ENCODE measurements around the gene MYH9.
A peak's percentile ranks its signal among the peaks of the same experiment; 100 is the strongest.

Gene MYH9

GRCh38 chr22:36423461-36424404 lies 36.0 kb upstream of the MYH9 start:
- no peaks in the 10 kb centered on the region for H3K79me2 ChIP-seq
- H3K36me3 ChIP-seq (ENCODE audit: control insufficient read depth, insufficient read depth, low read length) = no peaks in the 10 kb centered on the region
- H3K9me3 ChIP-seq (ENCODE audit: control insufficient read depth, low read length) = no peaks in the 10 kb centered on the region
- H3K4me1 ChIP-seq = no peaks in the 10 kb centered on the region
- H3K4me2 ChIP-seq (ENCODE audit: low read length) = no peak overlapping the region
- no peaks in the 10 kb centered on the region for H3K27me3 ChIP-seq (ENCODE audit: control insufficient read depth, insufficient read depth, low read length)
- no peak overlapping the region for H2AFZ ChIP-seq
- no peak overlapping the region for H3K27ac ChIP-seq
- no peak overlapping the region for H3K4me3 ChIP-seq (ENCODE audit: low read depth, low read length)
- no peak overlapping the region for H3K9ac ChIP-seq
- no peak for TF ChIP-seq CTCF (IDR thresholded peaks at IDR 0.05)

GRCh38 chr22:36422287-36423014 lies 34.7 kb upstream of the MYH9 start:
- no peaks in the 10 kb centered on the region for H3K4me1 ChIP-seq
- no peak overlapping the region for H3K27ac ChIP-seq

GRCh38 chr22:36419912-36420882 lies 32.4 kb upstream of the MYH9 start:
- H3K4me2 ChIP-seq (ENCODE audit: low read length) = no peak overlapping the region
- H3K9me3 ChIP-seq (ENCODE audit: control insufficient read depth, low read length) = no peaks in the 10 kb centered on the region
- no peak overlapping the region for H2AFZ ChIP-seq
- H3K9ac ChIP-seq = no peak overlapping the region
- no peak overlapping the region for H3K27ac ChIP-seq
- H3K4me3 ChIP-seq (ENCODE audit: low read depth, low read length) = no peak overlapping the region
- no peaks in the 10 kb centered on the region for H3K4me1 ChIP-seq
- no peaks in the 10 kb centered on the region for H3K79me2 ChIP-seq
- H3K27me3 ChIP-seq (ENCODE audit: control insufficient read depth, insufficient read depth, low read length) = no peaks in the 10 kb centered on the region
- no peaks in the 10 kb centered on the region for H3K36me3 ChIP-seq (ENCODE audit: control insufficient read depth, insufficient read depth, low read length)
- TF ChIP-seq CTCF (IDR thresholded peaks at IDR 0.05) = no peak

More at GRCh38 chr22:36422287-36423014, 34.7 kb upstream of the MYH9 start:
- Histone ChIP-seq H3K27me3 (ENCODE audit: control insufficient read depth, insufficient read depth, low read length) (no peaks in the 10 kb centered on the region), H3K4me2 (ENCODE audit: low read length) (no peak overlapping the region), H3K9me3 (ENCODE audit: control insufficient read depth, low read length) (no peaks in the 10 kb centered on the region), H3K4me3 (ENCODE audit: low read depth, low read length) (no peak overlapping the region), H2AFZ (no peak overlapping the region), H3K36me3 (ENCODE audit: control insufficient read depth, insufficient read depth, low read length) (no peaks in the 10 kb centered on the region), H3K9ac (no peak overlapping the region), H3K79me2 (no peaks in the 10 kb centered on the region)
- no peak for TF ChIP-seq CTCF (IDR thresholded peaks at IDR 0.05)

- Histone ChIP-seq H3K27ac (no peak overlapping the region), H3K27me3 (ENCODE audit: control insufficient read depth, insufficient read depth, low read length) (no peaks in the 10 kb centered on the region), H3K4me1 (no peaks in the 10 kb centered on the region), H3K79me2 (no peaks in the 10 kb centered on the region), H3K4me3 (ENCODE audit: low read depth, low read length) (no peak overlapping the region), H3K4me2 (ENCODE audit: low read length) (no peak overlapping the region), H2AFZ (peak overlapping the region; percentile 6), H3K9me3 (ENCODE audit: control insufficient read depth, low read length) (no peaks in the 10 kb centered on the region), H3K36me3 (ENCODE audit: control insufficient read depth, insufficient read depth, low read length) (no peaks in the 10 kb centered on the region), H3K9ac (no peak overlapping the region)
- no peak for TF ChIP-seq CTCF (IDR thresholded peaks at IDR 0.05)
Observed at GRCh38 chr22:36419177-36419911, 31.6 kb upstream of the MYH9 start.

All from parathyroid adenoma (tissue), 2 donors.